ENCODE measurements around the gene ENDOG.
A peak's percentile ranks its signal among the peaks of the same experiment; 100 is the strongest.
"Not testable (repeated sequence)": the region's sequence is repeated elsewhere in the genome, so short reads cannot be mapped to it uniquely, and the experiment has no call there.

The ENDOG gene

DNA sequence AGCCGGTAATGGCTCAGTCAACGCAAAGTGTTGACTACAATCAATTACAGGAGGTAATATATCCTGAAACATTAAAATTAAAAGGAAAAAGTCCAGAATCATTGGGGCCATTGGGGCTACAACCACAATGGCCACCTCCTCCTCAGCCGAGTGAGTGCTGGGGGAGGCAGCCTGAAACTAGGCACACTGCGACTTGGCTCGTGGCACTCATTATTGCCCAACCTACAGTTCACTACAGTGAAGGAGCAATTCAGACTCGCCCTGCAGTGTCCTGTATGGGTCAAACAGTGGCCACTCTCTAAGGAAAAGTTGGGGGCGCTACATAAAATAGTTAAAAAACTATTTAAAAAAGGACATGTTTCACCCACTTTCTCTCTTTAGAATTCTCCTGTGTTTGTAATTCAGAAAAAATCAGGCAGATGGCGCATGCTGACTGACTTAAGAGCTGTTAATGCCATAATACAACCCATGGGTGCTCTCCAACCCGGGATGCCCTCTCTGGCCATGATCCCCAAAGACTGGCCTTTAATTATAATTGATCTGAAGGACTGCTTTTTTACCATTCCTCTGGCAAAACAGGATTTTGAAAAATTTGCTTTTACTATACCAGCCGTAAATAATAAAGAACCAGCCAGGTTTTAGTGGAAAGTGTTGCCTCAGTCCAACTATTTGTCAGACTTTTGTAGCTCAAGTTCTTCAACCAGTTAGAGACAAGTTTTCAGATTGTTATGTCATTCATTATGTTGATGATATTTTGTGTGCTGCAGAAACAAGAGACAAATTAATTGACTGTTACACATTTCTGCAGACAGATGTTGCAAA is 33.7 kb downstream of the ENDOG start:
- H3K27ac Mint-ChIP-seq; H3K4me1 Mint-ChIP-seq (ENCODE audit: low read depth); H3K27me3 Mint-ChIP-seq; H3K36me3 Mint-ChIP-seq (ENCODE audit: low read depth); H3K4me3 Mint-ChIP-seq; intact Hi-C loops (cut with micrococcal nuclease): not testable (repeated sequence)
- H3K9me3 Mint-ChIP-seq = peaks cover 17% of the 10 kb centered on the region

GRCh38 chr9:128852646-128853045 is 34.3 kb downstream of the ENDOG start:
- not testable (repeated sequence) for H3K4me3 Mint-ChIP-seq

GRCh38 chr9:128854454-128854853 is 36.2 kb downstream of the ENDOG start:
- H3K36me3 Mint-ChIP-seq (ENCODE audit: low read depth); H3K27me3 Mint-ChIP-seq; H3K4me1 Mint-ChIP-seq (ENCODE audit: low read depth); intact Hi-C loops (cut with micrococcal nuclease); H3K27ac Mint-ChIP-seq; H3K4me3 Mint-ChIP-seq: not testable (repeated sequence)
- peaks cover 17% of the 10 kb centered on the region for H3K9me3 Mint-ChIP-seq

More at GRCh38 chr9:128852646-128853045, 34.3 kb downstream of the ENDOG start:
- H3K9me3 Mint-ChIP-seq = peaks cover 17% of the 10 kb centered on the region
- H3K36me3 Mint-ChIP-seq (ENCODE audit: low read depth); H3K27me3 Mint-ChIP-seq; H3K4me1 Mint-ChIP-seq (ENCODE audit: low read depth); intact Hi-C loops (cut with micrococcal nuclease); H3K27ac Mint-ChIP-seq: not testable (repeated sequence)

GRCh38 chr9:128858476-128858875 is 40.2 kb downstream of the ENDOG start:
- H3K27ac Mint-ChIP-seq; H3K9me3 Mint-ChIP-seq; H3K36me3 Mint-ChIP-seq (ENCODE audit: low read depth); H3K4me3 Mint-ChIP-seq; intact Hi-C loops (cut with micrococcal nuclease); H3K27me3 Mint-ChIP-seq: not testable (repeated sequence)
- peaks cover 19% of the 10 kb centered on the region for H3K4me1 Mint-ChIP-seq (ENCODE audit: low read depth)

DNA sequence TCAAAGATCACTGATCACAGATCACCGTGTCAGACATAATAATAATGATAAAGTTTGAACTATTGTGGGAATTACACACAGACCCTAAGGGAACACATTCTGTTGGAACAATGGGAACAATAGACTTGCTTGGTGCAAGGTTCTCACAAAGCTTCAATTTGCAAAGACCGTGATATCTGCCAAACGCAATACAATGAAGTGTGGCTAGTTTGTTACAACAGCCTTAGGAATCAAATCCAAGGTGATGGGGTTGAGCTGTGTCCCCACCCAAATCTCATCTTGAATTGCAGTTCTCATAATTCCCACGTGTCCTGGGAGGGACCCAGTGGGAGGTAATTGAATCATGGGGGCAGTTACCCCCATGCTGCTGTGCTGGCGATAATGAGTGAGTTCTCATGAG is 42.6 kb downstream of the ENDOG start:
- Mint-ChIP-seq H3K36me3 (ENCODE audit: low read depth) (no peaks in the 10 kb centered on the region), H3K27me3 (no peaks in the 10 kb centered on the region), H3K4me1 (ENCODE audit: low read depth) (peaks cover 24% of the 10 kb centered on the region), H3K4me3 (no peak overlapping the region), H3K9me3 (no peaks in the 10 kb centered on the region), H3K27ac (peak overlapping the region; percentile 72)
- intact Hi-C loops (cut with micrococcal nuclease) = no loop called here

- intact Hi-C loops (cut with micrococcal nuclease) = no loop called here
Measured at GRCh38 chr9:128861501-128861900, 43.2 kb downstream of the ENDOG start.

DNA sequence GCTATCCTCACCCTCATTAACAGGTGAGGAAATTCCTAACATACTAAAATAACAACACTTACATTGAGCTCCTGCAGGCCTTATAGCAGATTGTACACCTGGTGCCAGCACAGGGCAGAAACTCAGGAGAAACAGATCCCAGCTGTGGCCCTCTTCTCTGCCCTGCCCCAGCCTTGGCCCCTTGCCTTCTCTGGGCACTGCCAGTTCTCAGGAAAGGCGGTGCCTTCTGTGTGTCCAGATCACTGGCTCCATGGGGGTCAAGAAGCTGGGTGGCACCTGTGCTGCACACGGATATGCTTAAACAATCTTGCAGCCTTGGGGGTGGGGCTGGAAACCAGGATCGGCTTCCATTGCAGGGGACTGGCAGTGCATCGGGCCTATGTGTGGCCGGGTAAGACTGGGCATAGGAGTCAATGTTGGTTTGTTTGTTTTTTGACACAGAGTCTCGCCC is 44.1 kb downstream of the ENDOG start:
- Mint-ChIP-seq H3K9me3 (no peaks in the 10 kb centered on the region), H3K36me3 (ENCODE audit: low read depth) (no peaks in the 10 kb centered on the region), H3K27ac (peak overlapping the region; percentile 72), H3K27me3 (no peaks in the 10 kb centered on the region), H3K4me1 (ENCODE audit: low read depth) (peaks cover 24% of the 10 kb centered on the region), H3K4me3 (no peak overlapping the region)
- intact Hi-C loops (cut with micrococcal nuclease) = no loop called here

More at GRCh38 chr9:128861501-128861900, 43.2 kb downstream of the ENDOG start:
- Mint-ChIP-seq H3K4me3 (no peak overlapping the region), H3K27me3 (no peaks in the 10 kb centered on the region), H3K36me3 (ENCODE audit: low read depth) (no peaks in the 10 kb centered on the region), H3K9me3 (no peaks in the 10 kb centered on the region), H3K4me1 (ENCODE audit: low read depth) (peaks cover 24% of the 10 kb centered on the region), H3K27ac (peak overlapping the region; percentile 72)

DNA sequence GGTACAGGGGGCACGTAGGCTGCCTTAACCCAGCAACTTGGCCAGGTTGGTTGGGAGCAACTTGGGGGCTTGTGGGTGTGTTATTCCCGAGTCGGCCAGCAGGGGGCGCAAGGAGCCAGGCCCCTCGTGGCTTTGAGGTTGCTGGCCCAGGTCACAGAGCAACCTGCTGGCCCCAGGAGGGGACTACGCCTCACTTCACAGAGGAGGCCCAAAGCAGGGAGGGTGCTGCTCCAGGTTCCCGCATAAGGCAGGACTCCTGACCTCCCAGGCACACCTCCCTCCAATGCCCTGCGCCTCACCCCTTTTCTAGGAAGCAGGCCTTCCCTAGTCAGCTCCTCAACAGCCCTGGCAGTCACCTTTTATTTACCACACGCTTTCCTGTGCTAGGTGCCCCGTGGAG is 45.3 kb downstream of the ENDOG start:
- H3K27ac Mint-ChIP-seq = no peak overlapping the region
- no peaks in the 10 kb centered on the region for H3K27me3 Mint-ChIP-seq
- peaks cover 24% of the 10 kb centered on the region for H3K4me1 Mint-ChIP-seq (ENCODE audit: low read depth)
- H3K36me3 Mint-ChIP-seq (ENCODE audit: low read depth) = no peaks in the 10 kb centered on the region
- intact Hi-C loops (cut with micrococcal nuclease) = loop anchor here (1.0 kb wide), 1 partner anchor 65 kb away; no protein-coding TSS in a partner anchor
- no peaks in the 10 kb centered on the region for H3K9me3 Mint-ChIP-seq
- H3K4me3 Mint-ChIP-seq = no peak overlapping the region

DNA sequence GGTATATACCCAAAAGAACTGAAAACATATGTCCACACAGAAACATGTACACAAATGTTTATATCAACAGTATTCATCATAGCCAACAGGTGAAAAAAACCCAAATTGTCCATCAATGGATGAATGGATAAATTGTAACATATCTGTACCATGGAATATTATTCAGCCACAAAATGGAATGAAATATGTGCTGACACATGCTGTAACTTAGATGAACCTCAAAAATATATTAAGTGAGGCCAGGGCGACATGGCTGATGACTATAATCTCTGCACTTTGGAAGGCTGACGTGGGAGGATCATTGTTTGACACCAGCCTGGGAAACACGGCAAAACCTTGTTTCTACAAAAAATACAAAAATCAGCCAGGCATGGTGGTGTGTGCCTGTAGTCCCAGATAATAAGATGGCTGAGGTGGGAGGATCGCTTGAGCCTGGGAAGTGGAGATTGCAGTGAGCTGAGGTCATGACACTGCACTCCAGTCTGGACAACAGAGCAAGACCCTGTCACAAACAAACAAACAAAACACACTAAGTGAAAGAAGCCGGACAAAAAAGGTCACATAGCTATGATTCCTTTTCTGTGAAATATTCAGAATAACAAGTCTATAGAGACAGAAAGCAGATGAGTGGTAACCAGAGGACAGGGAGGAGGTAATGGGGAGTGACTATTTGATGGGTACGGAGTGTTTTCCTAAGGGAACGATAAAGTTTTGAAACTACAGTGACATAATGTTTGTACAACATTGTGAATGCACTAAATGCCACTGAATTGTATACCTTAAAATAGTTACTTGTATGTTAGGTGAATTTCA is 52.0 kb downstream of the ENDOG start:
- intact Hi-C loops (cut with micrococcal nuclease) = no loop called here
- H3K4me1 Mint-ChIP-seq (ENCODE audit: low read depth) = peaks cover 11% of the 10 kb centered on the region
- H3K9me3 Mint-ChIP-seq = no peaks in the 10 kb centered on the region
- H3K27me3 Mint-ChIP-seq = no peaks in the 10 kb centered on the region
- H3K36me3 Mint-ChIP-seq (ENCODE audit: low read depth) = peaks cover 6% of the 10 kb centered on the region
- H3K27ac Mint-ChIP-seq = no peak overlapping the region
- H3K4me3 Mint-ChIP-seq = no peak overlapping the region

DNA sequence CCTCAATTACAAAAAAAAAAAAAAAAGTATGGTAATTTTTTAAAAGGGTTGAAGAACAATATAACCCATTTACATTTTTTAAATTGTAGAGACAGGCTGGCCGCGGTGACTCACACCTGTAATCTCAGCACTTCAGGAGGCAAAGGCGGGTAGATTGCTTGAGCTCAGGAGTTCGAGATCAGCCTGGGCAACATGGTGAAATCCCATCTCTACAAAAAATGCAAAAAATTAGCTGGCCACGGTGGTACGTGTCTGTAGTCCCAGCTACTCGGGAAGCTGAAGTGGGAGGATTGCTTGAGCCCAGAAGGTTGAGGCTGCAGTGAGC is 52.6 kb downstream of the ENDOG start:
- H3K27ac Mint-ChIP-seq; H3K36me3 Mint-ChIP-seq (ENCODE audit: low read depth); intact Hi-C loops (cut with micrococcal nuclease); H3K9me3 Mint-ChIP-seq; H3K4me3 Mint-ChIP-seq; H3K27me3 Mint-ChIP-seq: not testable (repeated sequence)
- peaks cover 11% of the 10 kb centered on the region for H3K4me1 Mint-ChIP-seq (ENCODE audit: low read depth)
